HepG2 (cell line): ENCODE measurements around the gene LRRC51. TPM values are rescaled to one million over a fixed set of nuclear protein-coding genes. Genes with fewer than 3 reads are reported as not detected.

Experiments
- BRD4 ChIP-seq: sonication (generic); formaldehyde crosslinking; IDR thresholded peaks from 2 replicates; pipeline ENCODE4 v1.4.0; 2020; ENCODE audit warnings: missing genetic modification reagents
- GABPA ChIP-seq, 2 experiments: IDR thresholded peaks; 2 replicates each; pipeline ENCODE4 v1.6.1; 2011 to 2016; ENCODE audit warnings: low read depth in 2 of 2, low read length in 1 of 2, missing biosample characterization in 1 of 2, missing genetic modification characterization in 1 of 2
- HIVEP1 ChIP-seq: sonication (generic); formaldehyde crosslinking; IDR thresholded peaks from 2 replicates; pipeline ENCODE4 v1.4.0; 2020; ENCODE audit warnings: mild to moderate bottlenecking, missing genetic modification reagents
- KLF12 ChIP-seq: sonication (generic); formaldehyde crosslinking; IDR thresholded peaks from 2 replicates; pipeline ENCODE4 v1.4.0; 2020; ENCODE audit warnings: missing genetic modification reagents, borderline replicate concordance
- PHF8 ChIP-seq: sonication (generic); formaldehyde crosslinking; IDR thresholded peaks from 2 replicates; pipeline ENCODE4 v1.5.0; 2020; ENCODE audit warnings: missing genetic modification reagents
- PITX1 ChIP-seq: sonication (generic); formaldehyde crosslinking; IDR thresholded peaks from 2 replicates; pipeline ENCODE4 v1.5.1; 2020; ENCODE audit warnings: mild to moderate bottlenecking, missing genetic modification reagents
- SMARCC2 ChIP-seq: fragments of 450-650 bp; IDR thresholded peaks from 2 replicates; pipeline ENCODE4 v1.6.1; 2017; ENCODE audit warnings: antibody characterized with exemption, mild to moderate bottlenecking
- SNAPC2 ChIP-seq: sonication (generic); formaldehyde crosslinking; IDR thresholded peaks from 2 replicates; pipeline ENCODE4 v1.8.1; 2022; ENCODE audit warnings: mild to moderate bottlenecking, missing genetic modification reagents
- SP4 ChIP-seq: sonication (generic); formaldehyde crosslinking; IDR thresholded peaks from 2 replicates; pipeline ENCODE4 v1.8.1; 2023; ENCODE audit warnings: mild to moderate bottlenecking, missing genetic modification reagents
- SYNCRIP ChIP-seq: fragments of 200-400 bp; formaldehyde crosslinking; IDR thresholded peaks from 2 replicates; pipeline ENCODE4 v1.6.1; 2018; ENCODE audit warnings: mild to moderate bottlenecking, low read depth, low read length; ENCODE audit not compliant: insufficient read depth
- TARDBP ChIP-seq: sonication (generic); formaldehyde crosslinking; IDR thresholded peaks from 2 replicates; pipeline ENCODE4 v1.8.0; 2022; ENCODE audit warnings: mild to moderate bottlenecking, missing genetic modification reagents
- YEATS4 ChIP-seq: sonication (generic); formaldehyde crosslinking; IDR thresholded peaks from 2 replicates; pipeline ENCODE4 v1.4.0; 2020; ENCODE audit warnings: missing genetic modification reagents, borderline replicate concordance
- ZNF124 ChIP-seq: sonication (generic); formaldehyde crosslinking; IDR thresholded peaks from 2 replicates; pipeline ENCODE4 v1.4.0; 2020; ENCODE audit warnings: missing genetic modification reagents
- ZNF510 ChIP-seq: sonication (generic); formaldehyde crosslinking; IDR thresholded peaks from 2 replicates; pipeline ENCODE4 v1.4.0; 2020; ENCODE audit warnings: low read depth, mild to moderate bottlenecking, missing genetic modification reagents
- ZNF567 ChIP-seq: sonication (generic); formaldehyde crosslinking; IDR thresholded peaks from 2 replicates; pipeline ENCODE4 v1.8.1; 2023; ENCODE audit warnings: mild to moderate bottlenecking, missing genetic modification reagents, borderline replicate concordance
- ZNF709 ChIP-seq: sonication (generic); formaldehyde crosslinking; IDR thresholded peaks from 2 replicates; pipeline ENCODE4 v1.5.0; 2020; ENCODE audit warnings: mild to moderate bottlenecking, missing genetic modification reagents
- polyA plus RNA-seq, 8 experiments: library from polyadenylated mRNA; depleted of rRNA in 3 of 8; stranded (reverse) in 7 of 8; unstranded in 1 of 8; fragments of >200 nt; fragmentation: Illumina TruSeq in 4 of 8; extraction: Trizol in 4 of 8; gene quantifications; 2 replicates each; pipeline versions ENCODE4 v1.2.1 to v1.2.3, GENCODE V29; 2011 to 2016; ENCODE audit warnings: low read depth in 4 of 8, missing spikeins in 1 of 8, mixed read lengths in 1 of 8; ENCODE audit not compliant: insufficient read depth in 1 of 8
- total RNA-seq, 5 experiments: library from RNA; depleted of rRNA; stranded (reverse); fragments of >200 nt; fragmentation: Illumina TruSeq; extraction: Trizol; gene quantifications; 2 replicates each; pipeline ENCODE4 v1.2.3, GENCODE V29; 2016; ENCODE audit warnings: low read depth in 1 of 5
- TF ChIP-seq, protein P1 (sequence below): sonication (generic); formaldehyde crosslinking; IDR thresholded peaks from 2 replicates; pipeline ENCODE4 v1.4.0; 2020; ENCODE audit warnings: missing genetic modification reagents
- TF ChIP-seq, protein P2 (sequence below): sonication (generic); formaldehyde crosslinking; IDR thresholded peaks from 2 replicates; pipeline ENCODE4 v1.9.0; 2021; ENCODE audit warnings: missing genetic modification reagents, borderline replicate concordance
- TF ChIP-seq, protein P3 (sequence below), 2 experiments: sonication (generic) in 1 of 2; formaldehyde crosslinking in 1 of 2; IDR thresholded peaks; 2 replicates each; pipeline versions ENCODE4 v1.4.0 to v1.6.1; 2018 to 2020; ENCODE audit warnings: missing genetic modification reagents in 2 of 2, borderline replicate concordance in 1 of 2, low read depth in 1 of 2, mild to moderate bottlenecking in 1 of 2, missing biosample characterization in 1 of 2
- TF ChIP-seq, protein P4 (sequence below): fragments of 450-650 bp; IDR thresholded peaks from 2 replicates; pipeline ENCODE4 v1.6.1; 2016

Gene LRRC51
- total and polyA plus RNA-seq, 2 of the 13 experiments (the other 11 are each of a cell fraction or from before 2014, with no cell fraction given): 5.3 to 6.0 TPM

DNA sequence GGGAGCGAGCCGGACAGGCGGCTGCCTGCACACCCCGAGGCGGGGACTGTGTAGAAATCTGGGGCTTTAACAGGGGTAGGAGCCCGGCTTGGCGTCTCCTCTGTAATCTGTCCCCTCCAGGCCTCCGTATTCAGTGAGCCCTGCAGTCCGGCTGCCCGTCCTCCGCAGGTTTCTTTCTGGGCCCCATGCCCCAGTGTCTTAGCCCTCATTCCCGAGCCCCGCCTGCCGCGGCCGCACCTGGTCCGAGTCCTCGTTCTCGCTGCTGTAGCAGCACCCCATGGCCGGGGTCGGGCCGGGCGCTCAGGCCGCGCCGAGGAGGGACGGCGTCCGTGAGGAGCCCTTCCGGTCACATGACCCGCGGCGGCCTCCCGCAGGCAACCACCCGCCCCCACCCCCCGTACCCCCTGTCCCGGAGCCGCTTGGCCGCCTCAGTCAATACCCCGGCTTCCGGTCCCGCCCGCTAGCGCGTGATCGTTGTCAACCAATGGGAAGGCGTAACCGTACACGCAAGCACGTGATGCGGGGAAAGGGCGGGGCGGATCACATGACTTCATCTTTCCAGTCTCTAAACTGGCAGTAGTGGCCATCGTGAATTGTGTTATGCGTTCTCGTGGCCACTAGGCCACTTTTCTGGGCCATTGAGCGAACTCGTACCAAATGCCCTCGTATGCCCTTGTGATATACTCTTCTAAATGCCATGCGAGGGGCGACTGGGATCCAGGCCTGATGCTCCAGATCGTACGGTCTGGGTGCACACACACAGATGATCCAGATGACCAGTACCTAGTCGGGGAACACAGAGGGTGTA, 22.5 kb downstream of the LRRC51 start, which contains the start of gene LAMTOR1 (continued):
- TF ChIP-seq, protein P1, sequence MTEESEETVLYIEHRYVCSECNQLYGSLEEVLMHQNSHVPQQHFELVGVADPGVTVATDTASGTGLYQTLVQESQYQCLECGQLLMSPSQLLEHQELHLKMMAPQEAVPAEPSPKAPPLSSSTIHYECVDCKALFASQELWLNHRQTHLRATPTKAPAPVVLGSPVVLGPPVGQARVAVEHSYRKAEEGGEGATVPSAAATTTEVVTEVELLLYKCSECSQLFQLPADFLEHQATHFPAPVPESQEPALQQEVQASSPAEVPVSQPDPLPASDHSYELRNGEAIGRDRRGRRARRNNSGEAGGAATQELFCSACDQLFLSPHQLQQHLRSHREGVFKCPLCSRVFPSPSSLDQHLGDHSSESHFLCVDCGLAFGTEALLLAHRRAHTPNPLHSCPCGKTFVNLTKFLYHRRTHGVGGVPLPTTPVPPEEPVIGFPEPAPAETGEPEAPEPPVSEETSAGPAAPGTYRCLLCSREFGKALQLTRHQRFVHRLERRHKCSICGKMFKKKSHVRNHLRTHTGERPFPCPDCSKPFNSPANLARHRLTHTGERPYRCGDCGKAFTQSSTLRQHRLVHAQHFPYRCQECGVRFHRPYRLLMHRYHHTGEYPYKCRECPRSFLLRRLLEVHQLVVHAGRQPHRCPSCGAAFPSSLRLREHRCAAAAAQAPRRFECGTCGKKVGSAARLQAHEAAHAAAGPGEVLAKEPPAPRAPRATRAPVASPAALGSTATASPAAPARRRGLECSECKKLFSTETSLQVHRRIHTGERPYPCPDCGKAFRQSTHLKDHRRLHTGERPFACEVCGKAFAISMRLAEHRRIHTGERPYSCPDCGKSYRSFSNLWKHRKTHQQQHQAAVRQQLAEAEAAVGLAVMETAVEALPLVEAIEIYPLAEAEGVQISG (CRISPR knock-in tag): peak; percentile 69
- 0 out of 2 replicates have a peak, but pooled peaks have one; percentile 72 for TF ChIP-seq ZNF124 (CRISPR knock-in tag)
- TF ChIP-seq GABPA (IDR thresholded peaks at IDR 0.05; ENCODE audit: low read depth, low read length): peak; percentile 79
- TF ChIP-seq GABPA (CRISPR knock-in tag; IDR thresholded peaks at IDR 0.05; ENCODE audit: low read depth): peak; percentile 90
- TF ChIP-seq ZNF510 (CRISPR knock-in tag): no peak
- no peak for TF ChIP-seq BRD4 (CRISPR knock-in tag)
- TF ChIP-seq YEATS4 (CRISPR knock-in tag): peak; percentile 79
- TF ChIP-seq KLF12 (CRISPR knock-in tag): peak; percentile 72; the same call in 1 of the 2 replicates
- no peak for TF ChIP-seq SMARCC2
- TF ChIP-seq, protein P2, sequence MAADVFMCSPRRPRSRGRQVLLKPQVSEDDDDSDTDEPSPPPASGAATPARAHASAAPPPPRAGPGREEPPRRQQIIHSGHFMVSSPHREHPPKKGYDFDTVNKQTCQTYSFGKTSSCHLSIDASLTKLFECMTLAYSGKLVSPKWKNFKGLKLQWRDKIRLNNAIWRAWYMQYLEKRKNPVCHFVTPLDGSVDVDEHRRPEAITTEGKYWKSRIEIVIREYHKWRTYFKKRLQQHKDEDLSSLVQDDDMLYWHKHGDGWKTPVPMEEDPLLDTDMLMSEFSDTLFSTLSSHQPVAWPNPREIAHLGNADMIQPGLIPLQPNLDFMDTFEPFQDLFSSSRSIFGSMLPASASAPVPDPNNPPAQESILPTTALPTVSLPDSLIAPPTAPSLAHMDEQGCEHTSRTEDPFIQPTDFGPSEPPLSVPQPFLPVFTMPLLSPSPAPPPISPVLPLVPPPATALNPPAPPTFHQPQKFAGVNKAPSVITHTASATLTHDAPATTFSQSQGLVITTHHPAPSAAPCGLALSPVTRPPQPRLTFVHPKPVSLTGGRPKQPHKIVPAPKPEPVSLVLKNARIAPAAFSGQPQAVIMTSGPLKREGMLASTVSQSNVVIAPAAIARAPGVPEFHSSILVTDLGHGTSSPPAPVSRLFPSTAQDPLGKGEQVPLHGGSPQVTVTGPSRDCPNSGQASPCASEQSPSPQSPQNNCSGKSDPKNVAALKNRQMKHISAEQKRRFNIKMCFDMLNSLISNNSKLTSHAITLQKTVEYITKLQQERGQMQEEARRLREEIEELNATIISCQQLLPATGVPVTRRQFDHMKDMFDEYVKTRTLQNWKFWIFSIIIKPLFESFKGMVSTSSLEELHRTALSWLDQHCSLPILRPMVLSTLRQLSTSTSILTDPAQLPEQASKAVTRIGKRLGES (CRISPR knock-in tag): no peak
- TF ChIP-seq PHF8 (CRISPR knock-in tag): peak; percentile 97
- TF ChIP-seq, protein P3, sequence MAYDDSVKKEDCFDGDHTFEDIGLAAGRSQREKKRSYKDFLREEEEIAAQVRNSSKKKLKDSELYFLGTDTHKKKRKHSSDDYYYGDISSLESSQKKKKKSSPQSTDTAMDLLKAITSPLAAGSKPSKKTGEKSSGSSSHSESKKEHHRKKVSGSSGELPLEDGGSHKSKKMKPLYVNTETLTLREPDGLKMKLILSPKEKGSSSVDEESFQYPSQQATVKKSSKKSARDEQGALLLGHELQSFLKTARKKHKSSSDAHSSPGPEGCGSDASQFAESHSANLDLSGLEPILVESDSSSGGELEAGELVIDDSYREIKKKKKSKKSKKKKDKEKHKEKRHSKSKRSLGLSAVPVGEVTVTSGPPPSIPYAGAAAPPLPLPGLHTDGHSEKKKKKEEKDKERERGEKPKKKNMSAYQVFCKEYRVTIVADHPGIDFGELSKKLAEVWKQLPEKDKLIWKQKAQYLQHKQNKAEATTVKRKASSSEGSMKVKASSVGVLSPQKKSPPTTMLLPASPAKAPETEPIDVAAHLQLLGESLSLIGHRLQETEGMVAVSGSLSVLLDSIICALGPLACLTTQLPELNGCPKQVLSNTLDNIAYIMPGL (CRISPR knock-in tag; IDR thresholded peaks at IDR 0.05; ENCODE audit: borderline replicate concordance in 1 of 2, low read depth in 1 of 2): peak in 1 of 2 experiments; percentile 31; a peak in 1 of 4 replicates
- TF ChIP-seq HIVEP1 (CRISPR knock-in tag): 0 out of 2 replicates have a peak, but pooled peaks have one; percentile 55
- 0 out of 2 replicates have a peak, but pooled peaks have one; percentile 37 for TF ChIP-seq PITX1 (CRISPR knock-in tag)
- 0 out of 2 replicates have a peak, but pooled peaks have one; percentile 56 for TF ChIP-seq ZNF567 (CRISPR knock-in tag)
- TF ChIP-seq, protein P4, sequence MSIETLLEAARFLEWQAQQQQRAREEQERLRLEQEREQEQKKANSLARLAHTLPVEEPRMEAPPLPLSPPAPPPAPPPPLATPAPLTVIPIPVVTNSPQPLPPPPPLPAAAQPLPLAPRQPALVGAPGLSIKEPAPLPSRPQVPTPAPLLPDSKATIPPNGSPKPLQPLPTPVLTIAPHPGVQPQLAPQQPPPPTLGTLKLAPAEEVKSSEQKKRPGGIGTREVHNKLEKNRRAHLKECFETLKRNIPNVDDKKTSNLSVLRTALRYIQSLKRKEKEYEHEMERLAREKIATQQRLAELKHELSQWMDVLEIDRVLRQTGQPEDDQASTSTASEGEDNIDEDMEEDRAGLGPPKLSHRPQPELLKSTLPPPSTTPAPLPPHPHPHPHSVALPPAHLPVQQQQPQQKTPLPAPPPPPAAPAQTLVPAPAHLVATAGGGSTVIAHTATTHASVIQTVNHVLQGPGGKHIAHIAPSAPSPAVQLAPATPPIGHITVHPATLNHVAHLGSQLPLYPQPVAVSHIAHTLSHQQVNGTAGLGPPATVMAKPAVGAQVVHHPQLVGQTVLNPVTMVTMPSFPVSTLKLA: peak; percentile 87
- TF ChIP-seq TARDBP (CRISPR knock-in tag): no peak
- TF ChIP-seq ZNF709 (CRISPR knock-in tag): no peak
- no peak for TF ChIP-seq SNAPC2 (CRISPR knock-in tag)
- no peak; the same call in none of the 2 replicates for TF ChIP-seq SP4
- TF ChIP-seq SYNCRIP: no peak
